Caco-2 (cell line): ENCODE results near the gene DCDC2B. TPM values are rescaled to one million over a fixed set of nuclear protein-coding genes. Genes with fewer than 3 reads are reported as not detected.
"Not testable (repeated sequence)": the region's sequence is repeated elsewhere in the genome, so short reads cannot be mapped to it uniquely, and the experiment has no call there.

Experiments
- BruUV-seq: library from RNA; stranded (reverse); fragments of 400-500 nt; replicated peaks from 2 replicates; lab custom pipeline; 2021; lab: Mats Ljungman, UMichigan
- CTCF ChIA-PET: fragments of 300-600 bp; sonication (Branson Sonifier 250); formaldehyde crosslinking; loops from one replicate; lab custom pipeline; 2022; ENCODE audit warnings: antibody characterized with exemption; lab: Charles Lee
- POLR2A ChIA-PET: fragments of 300-600 bp; sonication (Branson Sonifier 250); formaldehyde crosslinking; loops from one replicate; lab custom pipeline; 2022; ENCODE audit warnings: antibody characterized with exemption; lab: Charles Lee
- DNase-seq, 2 experiments: peaks; one replicate each; pipeline versions ENCODE4 v3.0.0 to v3.0.0-alpha.2; 2020 to 2022
- H3K27me3 ChIP-seq: replicated peaks from 2 replicates; pipeline ENCODE4 v1.6.0; 2011; ENCODE audit warnings: low read length; ENCODE audit not compliant: control insufficient read depth, insufficient read depth
- H3K36me3 ChIP-seq: 2 replicates; pipeline ENCODE4 v1.5.1; 2011; ENCODE audit warnings: low read length; ENCODE audit not compliant: control insufficient read depth, insufficient read depth
- H3K4me1 ChIP-seq: fragments of 250-450 bp; sonication (Bioruptor Pico); 2 replicates; pipeline ENCODE4 v1.5.1; 2020; ENCODE audit warnings: mild to moderate bottlenecking
- H3K4me3 ChIP-seq: 2 replicates; pipeline ENCODE4 v1.5.1; 2011; ENCODE audit warnings: low read depth, mild to moderate bottlenecking, control low read depth, low read length
- H3K9me3 ChIP-seq: fragments of 250-450 bp; sonication (Bioruptor Pico); 2 replicates; pipeline ENCODE4 v1.5.1; 2020; ENCODE audit warnings: mild to moderate bottlenecking, moderate library complexity
- H3K27ac Mint-ChIP-seq: one replicate; pipeline ENCODE4 v1.8.0; 2022; ENCODE audit warnings: mixed read lengths; ENCODE audit not compliant: unreplicated experiment
- H3K27me3 Mint-ChIP-seq: one replicate; pipeline ENCODE4 v1.8.0; 2022; ENCODE audit warnings: mixed read lengths; ENCODE audit not compliant: insufficient read depth, unreplicated experiment
- H3K36me3 Mint-ChIP-seq: one replicate; pipeline ENCODE4 v1.8.0; 2022; ENCODE audit warnings: mild to moderate bottlenecking, mixed read lengths; ENCODE audit not compliant: insufficient read depth, unreplicated experiment
- H3K4me1 Mint-ChIP-seq: one replicate; pipeline ENCODE4 v1.8.0; 2022; ENCODE audit warnings: low read depth, mixed read lengths; ENCODE audit not compliant: unreplicated experiment
- H3K4me3 Mint-ChIP-seq: one replicate; pipeline ENCODE4 v1.8.0; 2022; ENCODE audit warnings: mild to moderate bottlenecking, moderate library complexity, mixed read lengths; ENCODE audit not compliant: unreplicated experiment
- H3K9me3 Mint-ChIP-seq: one replicate; pipeline ENCODE4 v1.8.0; 2022; ENCODE audit warnings: mixed read lengths; ENCODE audit not compliant: unreplicated experiment
- CTCF ChIP-seq, 2 experiments: fragments of 200-600 bp in 1 of 2; IDR thresholded peaks; 1 replicate in 1 of 2; 2 replicates in 1 of 2; pipeline versions ENCODE4 v1.5.1 to v1.8.0; 2011 to 2022; ENCODE audit warnings: antibody characterized with exemption in 1 of 2, control low read depth in 1 of 2, inconsistent platforms in 1 of 2, low read depth in 1 of 2, low read length in 1 of 2, mild to moderate bottlenecking in 1 of 2, moderate library complexity in 1 of 2; ENCODE audit not compliant: insufficient read depth in 1 of 2, severe bottlenecking in 1 of 2, unreplicated experiment in 1 of 2
- intact Hi-C: fragments of 100-400 bp; cut with micrococcal nuclease; formaldehyde crosslinking; loops from one replicate; pipeline ENCODE4 v1.10.0; 2022; ENCODE audit not compliant: unreplicated experiment
- total RNA-seq: library from RNA; stranded (reverse); gene quantifications from 2 replicates; pipeline ENCODE4 v1.2.3, GENCODE V29; 2022

Gene DCDC2B
- total RNA-seq, 1 experiment from 2014 or later, result not detected

GRCh38 chr1:32256473-32257226 is 47.8 kb downstream of the DCDC2B start:
- H3K36me3 Mint-ChIP-seq, result no peaks in the 10 kb centered on the region
- POLR2A ChIA-PET, result no interaction called here
- H3K27me3 Mint-ChIP-seq, result no peaks in the 10 kb centered on the region
- no peaks in the 10 kb centered on the region for H3K9me3 Mint-ChIP-seq
- no peak for TF ChIP-seq CTCF (IDR thresholded peaks at IDR 0.05; ENCODE audit: insufficient read depth in 1 of 2, low read depth in 1 of 2, low read length in 1 of 2, severe bottlenecking in 1 of 2, unreplicated experiment in 1 of 2)
- H3K4me1 Mint-ChIP-seq, result no peaks in the 10 kb centered on the region
- Histone ChIP-seq H3K36me3 (no peaks in the 10 kb centered on the region), H3K9me3 (no peaks in the 10 kb centered on the region), H3K4me3 (no peak overlapping the region), H3K4me1 (no peaks in the 10 kb centered on the region), H3K27me3 (no peaks in the 10 kb centered on the region)
- BruUV-seq, result no TSS peak
- H3K4me3 Mint-ChIP-seq, result no peak overlapping the region
- intact Hi-C loops, result no loop called here
- CTCF ChIA-PET, result no interaction called here
- no peak for DNase-seq
- H3K27ac Mint-ChIP-seq, result no peak overlapping the region

- no peaks in the 10 kb centered on the region for H3K36me3 ChIP-seq
- CTCF ChIA-PET, result no interaction called here
- POLR2A ChIA-PET, result no interaction called here
- Mint-ChIP-seq H3K36me3 (no peaks in the 10 kb centered on the region), H3K4me1 (no peaks in the 10 kb centered on the region), H3K4me3 (no peak overlapping the region), H3K9me3 (no peaks in the 10 kb centered on the region), H3K27ac (no peak overlapping the region), H3K27me3 (no peaks in the 10 kb centered on the region)
- BruUV-seq, result no TSS peak
- TF ChIP-seq CTCF (IDR thresholded peaks at IDR 0.05; ENCODE audit: insufficient read depth in 1 of 2, low read depth in 1 of 2, low read length in 1 of 2, severe bottlenecking in 1 of 2, unreplicated experiment in 1 of 2), result no peak
- intact Hi-C loops, result no loop called here
- no peaks in the 10 kb centered on the region for H3K4me1 ChIP-seq
- DNase-seq, result no peak
- H3K27me3 ChIP-seq, result no peaks in the 10 kb centered on the region
- no peak overlapping the region for H3K4me3 ChIP-seq
- no peaks in the 10 kb centered on the region for H3K9me3 ChIP-seq
These were observed 48.3 kb downstream of the DCDC2B start for GRCh38 chr1:32257227-32257508.

- H3K4me1 ChIP-seq, H3K4me3 Mint-ChIP-seq, H3K4me1 Mint-ChIP-seq, DNase-seq, H3K4me3 ChIP-seq, H3K9me3 ChIP-seq, CTCF ChIA-PET, H3K27me3 ChIP-seq, H3K36me3 ChIP-seq, intact Hi-C loops, H3K36me3 Mint-ChIP-seq, POLR2A ChIA-PET, H3K27ac Mint-ChIP-seq, BruUV-seq, H3K9me3 Mint-ChIP-seq, H3K27me3 Mint-ChIP-seq: not testable (repeated sequence)
These were observed 54.3 kb downstream of the DCDC2B start for GRCh38 chr1:32263236-32263593.
